NK-92 treated with Interleukin-12 subunit alpha and Interleukin-12 subunit beta, amount 100 ng/mL, for 24 hours (cell line): ENCODE data around the gene MNT.
"Not testable (repeated sequence)": the region's sequence is repeated elsewhere in the genome, so short reads cannot be mapped to it uniquely, and the experiment has no call there.

Experiments used
- DNase-seq: peaks from one replicate; lab custom pipeline; 2025; lab: John Stamatoyannopoulos, UW

MNT gene

GRCh38 chr17:2400877-2401425 is at the start of gene MNT:
Gene MNT, minus strand, starts transcription at chr17:2401060. Its CDS starts 348 bp downstream, at chr17:2400712.
- DNase-seq = peak; percentile 77

GRCh38 chr17:2450016-2450650 is 49.3 kb upstream of the MNT start:
- DNase-seq = no peak

GRCh38 chr17:2449486-2449885 is 48.6 kb upstream of the MNT start:
- no peak for DNase-seq

GRCh38 chr17:2447479-2447878 is 46.6 kb upstream of the MNT start:
- not testable (repeated sequence) for DNase-seq

- no peak for DNase-seq
These were observed 44.8 kb upstream of the MNT start for GRCh38 chr17:2445638-2446037.

GRCh38 chr17:2444382-2444781 is 43.5 kb upstream of the MNT start:
- no peak for DNase-seq

GRCh38 chr17:2442166-2442565 is 41.3 kb upstream of the MNT start:
- no peak for DNase-seq

GRCh38 chr17:2440930-2441329 is 40.1 kb upstream of the MNT start:
- no peak for DNase-seq

GRCh38 chr17:2439997-2440396 is 39.1 kb upstream of the MNT start:
- DNase-seq = peak; percentile 2

- no peak for DNase-seq
These were observed 38.0 kb upstream of the MNT start for GRCh38 chr17:2438823-2439222.

- no peak for DNase-seq
These were observed 35.6 kb upstream of the MNT start for GRCh38 chr17:2436316-2436905.

GRCh38 chr17:2435862-2436261 is 35.0 kb upstream of the MNT start:
- DNase-seq = no peak

- no peak for DNase-seq
These were observed 34.4 kb upstream of the MNT start for GRCh38 chr17:2435181-2435741.

GRCh38 chr17:2433696-2434095 is 32.8 kb upstream of the MNT start:
- no peak for DNase-seq

GRCh38 chr17:2427910-2428309 is 27.1 kb upstream of the MNT start:
- no peak for DNase-seq

- no peak for DNase-seq
These were observed 26.4 kb upstream of the MNT start for GRCh38 chr17:2427215-2427614.

- DNase-seq = no peak
These were observed 22.4 kb upstream of the MNT start for GRCh38 chr17:2423271-2423670.

- no peak for DNase-seq
These were observed 20.7 kb upstream of the MNT start for GRCh38 chr17:2421315-2422147.

- DNase-seq = no peak
These were observed 19.3 kb upstream of the MNT start for GRCh38 chr17:2420176-2420575.

GRCh38 chr17:2419486-2419885 is 18.6 kb upstream of the MNT start:
- DNase-seq = no peak

GRCh38 chr17:2418572-2418971 is 17.7 kb upstream of the MNT start:
- DNase-seq = no peak

GRCh38 chr17:2416010-2416734 is 15.3 kb upstream of the MNT start:
- peak; percentile 11 for DNase-seq
